ENCODE data around the gene CCDC158.

CCDC158 gene

GRCh38 chr4:76310683-76311082 lies 110.3 kb downstream of the CCDC158 start:
- H3K36me3 ChIP-seq (ENCODE audit: control insufficient read depth, insufficient read depth, low read length) = no peaks in the 10 kb centered on the region
- no peak overlapping the region for H3K4me3 ChIP-seq (ENCODE audit: low read depth, low read length)
- H3K4me1 ChIP-seq = no peaks in the 10 kb centered on the region
- H3K9ac ChIP-seq = no peak overlapping the region
- H3K27ac ChIP-seq = no peak overlapping the region
- no peak overlapping the region for H3K4me2 ChIP-seq (ENCODE audit: low read length)
- TF ChIP-seq CTCF (IDR thresholded peaks at IDR 0.05) = no peak
- no peak overlapping the region for H2AFZ ChIP-seq
- no peaks in the 10 kb centered on the region for H3K9me3 ChIP-seq (ENCODE audit: control insufficient read depth, low read length)
- no peaks in the 10 kb centered on the region for H3K27me3 ChIP-seq (ENCODE audit: control insufficient read depth, insufficient read depth, low read length)
- no peaks in the 10 kb centered on the region for H3K79me2 ChIP-seq

GRCh38 chr4:76309939-76310550 lies 110.9 kb downstream of the CCDC158 start:
- H3K9ac ChIP-seq = no peak overlapping the region
- no peak overlapping the region for H2AFZ ChIP-seq
- H3K4me3 ChIP-seq (ENCODE audit: low read depth, low read length) = no peak overlapping the region
- no peaks in the 10 kb centered on the region for H3K4me1 ChIP-seq
- no peaks in the 10 kb centered on the region for H3K79me2 ChIP-seq
- no peak overlapping the region for H3K27ac ChIP-seq
- H3K9me3 ChIP-seq (ENCODE audit: control insufficient read depth, low read length) = no peaks in the 10 kb centered on the region
- TF ChIP-seq CTCF (IDR thresholded peaks at IDR 0.05) = no peak
- no peaks in the 10 kb centered on the region for H3K36me3 ChIP-seq (ENCODE audit: control insufficient read depth, insufficient read depth, low read length)
- H3K4me2 ChIP-seq (ENCODE audit: low read length) = no peak overlapping the region
- no peaks in the 10 kb centered on the region for H3K27me3 ChIP-seq (ENCODE audit: control insufficient read depth, insufficient read depth, low read length)

GRCh38 chr4:76308548-76308947 lies 112.4 kb downstream of the CCDC158 start:
- Histone ChIP-seq H3K9me3 (ENCODE audit: control insufficient read depth, low read length) (no peaks in the 10 kb centered on the region), H3K9ac (no peak overlapping the region), H3K4me3 (ENCODE audit: low read depth, low read length) (no peak overlapping the region), H2AFZ (no peak overlapping the region), H3K79me2 (no peaks in the 10 kb centered on the region), H3K27me3 (ENCODE audit: control insufficient read depth, insufficient read depth, low read length) (no peaks in the 10 kb centered on the region), H3K27ac (no peak overlapping the region), H3K36me3 (ENCODE audit: control insufficient read depth, insufficient read depth, low read length) (no peaks in the 10 kb centered on the region), H3K4me1 (no peaks in the 10 kb centered on the region), H3K4me2 (ENCODE audit: low read length) (no peak overlapping the region)
- TF ChIP-seq CTCF (IDR thresholded peaks at IDR 0.05) = no peak

- H3K79me2 ChIP-seq = no peaks in the 10 kb centered on the region
- no peak overlapping the region for H3K27ac ChIP-seq
- H2AFZ ChIP-seq = peak overlapping the region; percentile 91
- H3K4me3 ChIP-seq (ENCODE audit: low read depth, low read length) = peak overlapping the region; percentile 80
- no peaks in the 10 kb centered on the region for H3K9me3 ChIP-seq (ENCODE audit: control insufficient read depth, low read length)
- no peak for TF ChIP-seq CTCF (IDR thresholded peaks at IDR 0.05)
- no peaks in the 10 kb centered on the region for H3K27me3 ChIP-seq (ENCODE audit: control insufficient read depth, insufficient read depth, low read length)
- no peak overlapping the region for H3K9ac ChIP-seq
- no peaks in the 10 kb centered on the region for H3K4me1 ChIP-seq
- no peaks in the 10 kb centered on the region for H3K36me3 ChIP-seq (ENCODE audit: control insufficient read depth, insufficient read depth, low read length)
- peak overlapping the region; percentile 95 for H3K4me2 ChIP-seq (ENCODE audit: low read length)
Measured at GRCh38 chr4:76307660-76308014, 113.3 kb downstream of the CCDC158 start.

Data from parathyroid adenoma (tissue), 2 donors.